H1 (cell line): Measurements from ENCODE around the gene PHC3. TPM values are rescaled to one million over a fixed set of nuclear protein-coding genes. Genes with fewer than 3 reads are reported as not detected.

Source experiments
- CTCF ChIA-PET: fragments of 300-600 bp; sonication (Branson Sonifier 250); formaldehyde crosslinking; loops from one replicate; lab custom pipeline; 2021; ENCODE audit not compliant: partially characterized antibody; lab: Charles Lee
- POLR2A ChIA-PET: fragments of 300-600 bp; sonication (Branson Sonifier 250); formaldehyde crosslinking; loops from one replicate; lab custom pipeline; 2021; ENCODE audit warnings: inconsistent platforms; ENCODE audit not compliant: partially characterized antibody; lab: Charles Lee
- DNase-seq, 2 experiments: peaks; one replicate each; pipeline versions ENCODE4 v3.0.0 to v3.0.0-alpha.2; 2010 to 2022; ENCODE audit warnings: low spot score in 2 of 2, low read depth in 1 of 2, mixed read lengths in 1 of 2
- FAIRE-seq: peaks from 2 replicates; lab custom pipeline; 2011; peaks lifted over from hg19 to GRCh38; lab: Jason Lieb, UNC
- H2AFZ ChIP-seq: 2 replicates; pipeline ENCODE4 v1.8.1; 2012; ENCODE audit warnings: low read length, inconsistent platforms
- H2AK5ac ChIP-seq: 2 replicates; pipeline ENCODE4 v1.6.1; 2013; ENCODE audit warnings: low read depth, low read length
- H2BK120ac ChIP-seq: replicated peaks from 2 replicates; pipeline ENCODE3; 2013; ENCODE audit warnings: low read depth, low read length, inconsistent platforms
- H2BK12ac ChIP-seq: 2 replicates; pipeline ENCODE4 v1.6.1; 2013; ENCODE audit warnings: low read depth, low read length
- H2BK15ac ChIP-seq: 2 replicates; pipeline ENCODE4 v1.6.1; 2013; ENCODE audit warnings: low read length
- H2BK20ac ChIP-seq: 2 replicates; pipeline ENCODE4 v1.6.1; 2013; ENCODE audit warnings: low read length
- H2BK5ac ChIP-seq: 2 replicates; pipeline ENCODE4 v1.6.1; 2013; ENCODE audit warnings: low read depth, low read length
- H3K14ac ChIP-seq: 2 replicates; pipeline ENCODE4 v1.6.1; 2013; ENCODE audit warnings: inconsistent platforms; ENCODE audit not compliant: insufficient read length
- H3K18ac ChIP-seq: 2 replicates; pipeline ENCODE4 v1.6.1; 2013; ENCODE audit warnings: low read length; ENCODE audit errors: extremely low read depth
- H3K23ac ChIP-seq: 2 replicates; pipeline ENCODE4 v1.6.1; 2013; ENCODE audit warnings: inconsistent platforms; ENCODE audit not compliant: insufficient read length
- H3K23me2 ChIP-seq: 2 replicates; pipeline ENCODE4 v1.6.1; 2013; ENCODE audit warnings: low read depth, low read length
- H3K27ac ChIP-seq: 2 replicates; pipeline ENCODE4 v1.6.1; 2011; ENCODE audit warnings: low read depth, low read length, inconsistent platforms
- H3K27me3 ChIP-seq, 4 experiments: replicated peaks in 1 of 4; 1 replicate in 1 of 4; 2 replicates in 3 of 4; pipeline versions ENCODE4 v1.6.1 to v1.8.1; 2011 to 2013; ENCODE audit warnings: low read length in 3 of 4, mild to moderate bottlenecking in 3 of 4, inconsistent platforms in 2 of 4, mixed read lengths in 2 of 4, moderate library complexity in 1 of 4; ENCODE audit not compliant: control insufficient read depth in 3 of 4, insufficient read depth in 3 of 4; ENCODE audit errors: extremely low read depth in 1 of 4
- H3K36me3 ChIP-seq, 4 experiments: 2 replicates each; pipeline versions ENCODE4 v1.6.1 to v1.8.1; 2011 to 2013; ENCODE audit warnings: mild to moderate bottlenecking in 4 of 4, low read length in 3 of 4, moderate library complexity in 2 of 4, control low read depth in 1 of 4, inconsistent platforms in 1 of 4; ENCODE audit not compliant: insufficient read depth in 4 of 4, control insufficient read depth in 2 of 4
- H3K4ac ChIP-seq: replicated peaks from 2 replicates; pipeline ENCODE3; 2013; ENCODE audit warnings: low read length, low read depth, mixed read lengths, inconsistent platforms; ENCODE audit not compliant: insufficient read length
- H3K4me1 ChIP-seq, 4 experiments: replicated peaks in 1 of 4; 1 replicate in 1 of 4; 2 replicates in 3 of 4; pipeline versions ENCODE4 v1.6.1 to v1.8.1; 2011 to 2013; ENCODE audit warnings: low read length in 3 of 4, inconsistent platforms in 2 of 4, mixed read lengths in 1 of 4; ENCODE audit not compliant: insufficient read depth in 4 of 4, control insufficient read depth in 3 of 4
- H3K4me2 ChIP-seq, 2 experiments: 2 replicates each; pipeline versions ENCODE4 v1.6.1 to v1.8.1; 2011 to 2013; ENCODE audit warnings: low read depth in 2 of 2, low read length in 2 of 2, control low read depth in 1 of 2, inconsistent platforms in 1 of 2, mild to moderate bottlenecking in 1 of 2; ENCODE audit not compliant: insufficient read depth in 1 of 2
- H3K4me3 ChIP-seq, 4 experiments: fragments of 200-600, 300-600 bp in 1 of 4; sonication (generic), shearing (Covaris generic), sonication (Bioruptor Twin) in 1 of 4; 2 replicates each; pipeline versions ENCODE4 v1.5.1 to v1.8.1; 2011 to 2016; ENCODE audit warnings: low read length in 4 of 4, low read depth in 3 of 4, control low read depth in 2 of 4, inconsistent platforms in 2 of 4, mild to moderate bottlenecking in 2 of 4, mixed read lengths in 1 of 4, moderate library complexity in 1 of 4; ENCODE audit not compliant: insufficient read depth in 2 of 4; ENCODE audit errors: extremely low read depth in 1 of 4
- H3K56ac ChIP-seq: replicated peaks from 2 replicates; pipeline ENCODE3; 2013; ENCODE audit warnings: low read depth, mild to moderate bottlenecking, mixed read lengths, low read length, inconsistent platforms; ENCODE audit not compliant: insufficient read length
- H3K79me1 ChIP-seq: 2 replicates; pipeline ENCODE4 v1.6.1; 2013; ENCODE audit warnings: low read depth, low read length, control low read depth
- H3K79me2 ChIP-seq, 2 experiments: 2 replicates each; pipeline versions ENCODE4 v1.6.1 to v1.8.1; 2012 to 2013; ENCODE audit warnings: low read length in 2 of 2, mild to moderate bottlenecking in 2 of 2, inconsistent platforms in 1 of 2; ENCODE audit not compliant: insufficient read depth in 2 of 2, control insufficient read depth in 1 of 2
- H3K9ac ChIP-seq, 4 experiments: replicated peaks in 1 of 4; 1 replicate in 1 of 4; 2 replicates in 3 of 4; pipeline versions ENCODE4 v1.6.1 to v1.8.1; 2011 to 2013; ENCODE audit warnings: low read depth in 3 of 4, low read length in 3 of 4, control low read depth in 2 of 4, mild to moderate bottlenecking in 2 of 4, moderate library complexity in 2 of 4, inconsistent platforms in 1 of 4; ENCODE audit errors: extremely low read depth in 1 of 4
- H3K9me3 ChIP-seq, 2 experiments: 2 replicates each; pipeline versions ENCODE4 v1.6.1 to v1.8.1; 2012 to 2013; ENCODE audit warnings: mild to moderate bottlenecking in 2 of 2, moderate library complexity in 2 of 2, control low read depth in 1 of 2, inconsistent platforms in 1 of 2, low read depth in 1 of 2, low read length in 1 of 2, mixed read lengths in 1 of 2; ENCODE audit not compliant: insufficient read depth in 2 of 2
- H4K20me1 ChIP-seq, 2 experiments: replicated peaks in 1 of 2; 2 replicates each; pipeline versions ENCODE3 to v1.8.1; 2011 to 2013; ENCODE audit warnings: inconsistent platforms in 2 of 2, low read length in 2 of 2, mild to moderate bottlenecking in 1 of 2; ENCODE audit not compliant: insufficient read depth in 2 of 2, control insufficient read depth in 1 of 2
- H4K5ac ChIP-seq: 2 replicates; pipeline ENCODE4 v1.6.1; 2013; ENCODE audit warnings: low read length, low read depth, mixed read lengths, inconsistent platforms; ENCODE audit not compliant: insufficient read length
- H4K8ac ChIP-seq: 2 replicates; pipeline ENCODE4 v1.8.0; 2013; ENCODE audit warnings: mild to moderate bottlenecking, moderate library complexity, low read length, inconsistent platforms; ENCODE audit not compliant: insufficient read depth; ENCODE audit errors: extremely low read depth
- H4K91ac ChIP-seq: replicated peaks from 2 replicates; pipeline ENCODE3; 2013; ENCODE audit warnings: low read length, mixed read lengths, inconsistent platforms; ENCODE audit not compliant: insufficient read length
- MAFK ChIP-seq: IDR thresholded peaks from 2 replicates; pipeline ENCODE4 v1.6.1; 2012; ENCODE audit warnings: low read depth, mild to moderate bottlenecking, improper control_type of control experiment, low read length
- SP1 ChIP-seq: IDR thresholded peaks from 2 replicates; pipeline ENCODE4 v1.6.1; 2011; ENCODE audit warnings: low read depth, low read length
- TAF1 ChIP-seq: IDR thresholded peaks from 2 replicates; pipeline ENCODE4 v1.6.1; 2011; ENCODE audit warnings: mild to moderate bottlenecking, low read depth, low read length
- TCF12 ChIP-seq: IDR thresholded peaks from 2 replicates; pipeline ENCODE4 v1.6.1; 2011; ENCODE audit warnings: low read depth, mild to moderate bottlenecking, low read length
- WGBS, 2 experiments: shearing (Covaris generic) in 1 of 2; methylation state at CpG; one replicate each; pipeline versions ENCODE4 v1.1.6 to v1.1.7; 2013 to 2015; ENCODE audit warnings: low lambda C conversion rate in 2 of 2, mixed read lengths in 2 of 2, inconsistent platforms in 1 of 2, low coverage in 1 of 2, missing lambda C conversion rate in 1 of 2; ENCODE audit not compliant: insufficient replicate concordance in 2 of 2, insufficient coverage in 1 of 2, insufficient read length in 1 of 2; ENCODE audit errors: extremely low coverage in 1 of 2, missing lambda C conversion rate in 1 of 2; 5-methylcytosine and 5-hydroxymethylcytosine counted together
- polyA plus RNA-seq, 7 experiments: library from polyadenylated mRNA; depleted of rRNA in 3 of 7; stranded (reverse) in 5 of 7; unstranded in 2 of 7; fragments of >200 nt in 5 of 7; fragments of 200-250 nt in 2 of 7; gene quantifications; 1 replicate in 5 of 7; 2 replicates in 1 of 7; 4 replicates in 1 of 7; pipeline versions ENCODE4 v1.2.1 to v1.2.3, GENCODE V29; 2011 to 2013; ENCODE audit warnings: missing spikeins in 2 of 7, mixed read lengths in 2 of 7
- total RNA-seq: library from RNA; stranded (reverse); fragmentation: NEBNext Ultra II Directional; extraction: Animal tissue kit (Norgen Biotek cat#: 25700); gene quantifications from 2 replicates; pipeline ENCODE4 v1.2.1, GENCODE V29; 2021

Gene PHC3
- total and polyA plus RNA-seq, 2 of the 8 experiments (the other 6 are each of a cell fraction or from before 2014, with no cell fraction given): 26.4 to 29.2 TPM

DNA sequence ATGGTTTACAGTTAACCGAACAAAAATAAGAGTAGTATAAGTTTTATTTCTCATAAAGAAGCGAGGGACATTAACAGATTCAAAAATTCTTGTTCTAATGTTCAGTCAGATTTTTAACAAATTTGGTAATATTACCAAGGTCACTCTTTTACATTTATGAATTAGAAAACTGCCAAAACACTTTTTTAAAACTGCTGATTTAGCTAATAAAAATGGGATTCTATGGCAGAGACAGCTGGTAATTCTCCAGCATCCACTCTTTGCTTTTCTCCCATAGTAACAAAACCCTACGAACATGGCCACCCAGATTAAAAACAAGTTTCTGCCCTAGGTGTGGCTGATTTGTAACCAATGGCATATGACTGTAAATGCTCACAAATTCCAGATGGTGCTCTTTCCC is 72.6 kb downstream of the PHC3 start:
- H2BK15ac ChIP-seq: no peak overlapping the region
- H2BK20ac ChIP-seq: no peak overlapping the region
- no peak overlapping the region for H2AK5ac ChIP-seq
- no peak overlapping the region for H2BK120ac ChIP-seq
- no peak overlapping the region for H2BK5ac ChIP-seq
- H3K4ac ChIP-seq: no peak overlapping the region
- H2BK12ac ChIP-seq: no peak overlapping the region
- H3K79me1 ChIP-seq: no peaks in the 10 kb centered on the region; the same call in 1 of the 2 replicates
- H2AFZ ChIP-seq: no peak overlapping the region
- no peaks in the 10 kb centered on the region for H3K9me3 ChIP-seq
- no peak overlapping the region for H3K4me2 ChIP-seq
- no peaks in the 10 kb centered on the region for H3K79me2 ChIP-seq
- H3K27ac ChIP-seq: no peak overlapping the region
- TF ChIP-seq MAFK: peak; percentile 5; the same call in 1 of the 2 replicates
- no peak for TF ChIP-seq TAF1
- TF ChIP-seq SP1: no peak
- TF ChIP-seq TCF12: no peak
- H3K18ac ChIP-seq: no peak overlapping the region
- no peak overlapping the region for H3K4me3 ChIP-seq
- H4K8ac ChIP-seq: no peak overlapping the region
- no peak overlapping the region for H4K5ac ChIP-seq
- H3K23ac ChIP-seq: no peak overlapping the region
- H4K20me1 ChIP-seq: no peaks in the 10 kb centered on the region
- no peaks in the 10 kb centered on the region for H3K4me1 ChIP-seq
- ChIA-PET POLR2A (no interaction called here), CTCF (interaction anchor here (1.1 to 1.3 kb wide), 2 partner anchors 9 to 88 kb away, joined by 3 to 4 read pairs; no protein-coding TSS in a partner anchor)
- no peaks in the 10 kb centered on the region for H3K23me2 ChIP-seq
- WGBS, 2 experiments: 87% methylated on average over 3 of the region's 3 CpGs; no CpG with 5 or more reads in 1 of the 2 experiments
- no peak overlapping the region for H3K9ac ChIP-seq
- no peaks in the 10 kb centered on the region for H3K27me3 ChIP-seq
- H3K36me3 ChIP-seq: peaks cover 0 to 28% (median 3%) of the 10 kb centered on the region in 4 experiments; a peak in 3 of 8 replicates
- DNase-seq (no peak), FAIRE-seq (no peak)
- no peak overlapping the region for H4K91ac ChIP-seq
- H3K56ac ChIP-seq: no peak overlapping the region
- no peak overlapping the region for H3K14ac ChIP-seq
